SJSA1 (cell line): ENCODE measurements around the gene VWF. TPM values are rescaled to one million over a fixed set of nuclear protein-coding genes. Genes with fewer than 3 reads are reported as not detected.

Source experiments
- DNase-seq, 2 experiments: peaks; one replicate each; pipeline ENCODE4 v3.0.0-alpha.2; 2015 to 2020; ENCODE audit warnings: low spot score in 2 of 2, low read depth in 1 of 2
- H3K27ac ChIP-seq: fragments of 250-450 bp; sonication (Bioruptor Pico); 2 replicates; pipeline ENCODE4 v1.5.1; 2020; ENCODE audit warnings: mild to moderate bottlenecking, moderate library complexity
- H3K27me3 ChIP-seq: fragments of 250-450 bp; sonication (Bioruptor Pico); replicated peaks from 2 replicates; pipeline ENCODE4 v1.5.1; 2020; ENCODE audit warnings: mild to moderate bottlenecking, moderate library complexity
- H3K36me3 ChIP-seq: fragments of 250-450 bp; sonication (Bioruptor Pico); 2 replicates; pipeline ENCODE4 v1.5.1; 2020; ENCODE audit warnings: mild to moderate bottlenecking
- H3K4me1 ChIP-seq: fragments of 250-450 bp; sonication (Bioruptor Pico); replicated peaks from 2 replicates; pipeline ENCODE4 v1.6.1; 2021; ENCODE audit warnings: mild to moderate bottlenecking
- H3K4me3 ChIP-seq: fragments of 250-450 bp; sonication (Bioruptor Pico); 2 replicates; pipeline ENCODE4 v1.5.1; 2020; ENCODE audit warnings: mild to moderate bottlenecking
- H3K9me3 ChIP-seq: fragments of 250-450 bp; sonication (Bioruptor Pico); replicated peaks from 2 replicates; pipeline ENCODE4 v1.5.1; 2020; ENCODE audit warnings: mild to moderate bottlenecking
- total RNA-seq: library from RNA; depleted of rRNA; stranded (reverse); fragments of >200 nt; shearing (Covaris generic); gene quantifications from 2 replicates; pipeline ENCODE4 v1.2.3, GENCODE V29; 2014; rRNA removed

VWF gene
- total RNA-seq, 1 experiment from 2014 or later = 0.50 TPM

- H3K27me3 ChIP-seq = no peaks in the 10 kb centered on the region
- no peaks in the 10 kb centered on the region for H3K4me1 ChIP-seq
These were observed 220.0 kb downstream of the VWF start for GRCh38 chr12:5904441-5904840.

GRCh38 chr12:5902736-5903135 is 221.7 kb downstream of the VWF start:
- Histone ChIP-seq H3K27ac (no peak overlapping the region), H3K4me1 (no peaks in the 10 kb centered on the region), H3K36me3 (no peaks in the 10 kb centered on the region), H3K27me3 (no peaks in the 10 kb centered on the region; the same call in 1 of the 2 replicates), H3K4me3 (no peak overlapping the region), H3K9me3 (no peaks in the 10 kb centered on the region)
- DNase-seq = no peak

More at GRCh38 chr12:5904441-5904840, 220.0 kb downstream of the VWF start:
- Histone ChIP-seq H3K27ac (no peak overlapping the region), H3K9me3 (no peaks in the 10 kb centered on the region), H3K4me3 (no peak overlapping the region), H3K36me3 (no peaks in the 10 kb centered on the region)
- DNase-seq = no peak

GRCh38 chr12:5901416-5901815 is 223.1 kb downstream of the VWF start:
- no peak overlapping the region for H3K4me3 ChIP-seq
- no peaks in the 10 kb centered on the region; the same call in none of the 2 replicates for H3K27me3 ChIP-seq
- no peaks in the 10 kb centered on the region for H3K9me3 ChIP-seq
- H3K36me3 ChIP-seq = no peaks in the 10 kb centered on the region
- H3K27ac ChIP-seq = no peak overlapping the region
- H3K4me1 ChIP-seq = no peaks in the 10 kb centered on the region
- no peak for DNase-seq

GRCh38 chr12:5900533-5901205 is 223.8 kb downstream of the VWF start:
- Histone ChIP-seq H3K27ac (no peak overlapping the region), H3K36me3 (no peaks in the 10 kb centered on the region), H3K9me3 (no peaks in the 10 kb centered on the region), H3K27me3 (no peaks in the 10 kb centered on the region; the same call in none of the 2 replicates), H3K4me1 (no peaks in the 10 kb centered on the region), H3K4me3 (no peak overlapping the region)
- DNase-seq = no peak

- H3K4me3 ChIP-seq = no peak overlapping the region
- no peak overlapping the region for H3K27ac ChIP-seq
- H3K36me3 ChIP-seq = no peaks in the 10 kb centered on the region
- no peaks in the 10 kb centered on the region; the same call in none of the 2 replicates for H3K27me3 ChIP-seq
- DNase-seq = no peak
- H3K4me1 ChIP-seq = no peaks in the 10 kb centered on the region
- H3K9me3 ChIP-seq = no peaks in the 10 kb centered on the region
These were observed 224.4 kb downstream of the VWF start for GRCh38 chr12:5900076-5900475.

- Histone ChIP-seq H3K27ac (no peak overlapping the region), H3K9me3 (no peaks in the 10 kb centered on the region), H3K4me1 (no peaks in the 10 kb centered on the region), H3K36me3 (no peaks in the 10 kb centered on the region), H3K27me3 (no peaks in the 10 kb centered on the region; the same call in none of the 2 replicates), H3K4me3 (no peak overlapping the region)
- DNase-seq = no peak
These were observed 224.8 kb downstream of the VWF start for GRCh38 chr12:5899675-5900074.

GRCh38 chr12:5898874-5899273 is 225.6 kb downstream of the VWF start:
- DNase-seq = no peak
- no peaks in the 10 kb centered on the region for H3K4me1 ChIP-seq

More at GRCh38 chr12:5898874-5899273, 225.6 kb downstream of the VWF start:
- H3K36me3 ChIP-seq = no peaks in the 10 kb centered on the region
- no peak overlapping the region for H3K27ac ChIP-seq
- no peaks in the 10 kb centered on the region; the same call in none of the 2 replicates for H3K27me3 ChIP-seq
- H3K4me3 ChIP-seq = no peak overlapping the region
- no peaks in the 10 kb centered on the region for H3K9me3 ChIP-seq

Other genes starting within 250 kb of the VWF start
- not detected in 2 replicates for gene ANO2, start 179.4 kb downstream of the VWF start, total RNA-seq
- 279 and 304 TPM in 2 replicates for gene CD9, start 75.7 kb upstream of the VWF start, total RNA-seq
- 0.08 TPM in 1 of 2 replicates, not detected in the other for gene PLEKHG6, start 186.0 kb upstream of the VWF start, total RNA-seq
- 109 and 132 TPM in 2 replicates for gene TNFRSF1A, start 217.4 kb upstream of the VWF start, total RNA-seq